ENCODE data around the gene RNF128. TPM values are rescaled to one million over a fixed set of nuclear protein-coding genes. Genes with fewer than 3 reads are reported as not detected.

The RNF128 gene
- total RNA-seq, 1 donor from 2014 or later = 0.58 TPM

DNA sequence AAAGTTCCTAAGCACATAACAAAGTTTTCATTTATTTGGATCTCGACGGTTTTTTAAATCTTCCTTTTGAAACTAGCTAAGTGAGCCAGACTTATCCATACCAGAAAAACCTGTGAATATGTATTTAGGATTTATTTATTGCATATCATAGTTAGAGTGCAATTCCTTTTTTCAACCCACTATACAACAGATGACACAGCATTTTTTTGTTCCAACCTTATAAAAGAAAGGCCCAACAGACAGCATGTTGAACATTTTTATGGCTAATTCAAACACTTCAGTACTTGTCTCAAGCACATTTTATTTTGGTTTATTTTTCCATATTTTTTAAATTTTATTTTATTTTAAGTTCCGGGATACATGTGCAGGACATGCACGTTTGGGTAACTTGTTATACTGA is 15.1 kb upstream of the RNF128 start:
- Mint-ChIP-seq H3K27me3 (ENCODE audit: low read depth) (peaks cover 8% of the 10 kb centered on the region), H3K4me3 (no peak overlapping the region), H3K4me1 (no peaks in the 10 kb centered on the region), H3K27ac (no peak overlapping the region), H3K9me3 (peaks cover 16% of the 10 kb centered on the region), H3K36me3 (no peaks in the 10 kb centered on the region)
- TF ChIP-seq, protein P1, sequence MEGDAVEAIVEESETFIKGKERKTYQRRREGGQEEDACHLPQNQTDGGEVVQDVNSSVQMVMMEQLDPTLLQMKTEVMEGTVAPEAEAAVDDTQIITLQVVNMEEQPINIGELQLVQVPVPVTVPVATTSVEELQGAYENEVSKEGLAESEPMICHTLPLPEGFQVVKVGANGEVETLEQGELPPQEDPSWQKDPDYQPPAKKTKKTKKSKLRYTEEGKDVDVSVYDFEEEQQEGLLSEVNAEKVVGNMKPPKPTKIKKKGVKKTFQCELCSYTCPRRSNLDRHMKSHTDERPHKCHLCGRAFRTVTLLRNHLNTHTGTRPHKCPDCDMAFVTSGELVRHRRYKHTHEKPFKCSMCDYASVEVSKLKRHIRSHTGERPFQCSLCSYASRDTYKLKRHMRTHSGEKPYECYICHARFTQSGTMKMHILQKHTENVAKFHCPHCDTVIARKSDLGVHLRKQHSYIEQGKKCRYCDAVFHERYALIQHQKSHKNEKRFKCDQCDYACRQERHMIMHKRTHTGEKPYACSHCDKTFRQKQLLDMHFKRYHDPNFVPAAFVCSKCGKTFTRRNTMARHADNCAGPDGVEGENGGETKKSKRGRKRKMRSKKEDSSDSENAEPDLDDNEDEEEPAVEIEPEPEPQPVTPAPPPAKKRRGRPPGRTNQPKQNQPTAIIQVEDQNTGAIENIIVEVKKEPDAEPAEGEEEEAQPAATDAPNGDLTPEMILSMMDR (IDR thresholded peaks at IDR 0.05; ENCODE audit: unreplicated experiment) = no peak
- DNase-seq (ENCODE audit: low spot score in 2 of 2, unreplicated experiment in 2 of 2) = no peak

- peaks cover 20% of the 10 kb centered on the region for H3K27me3 Mint-ChIP-seq (ENCODE audit: low read depth)
- no peaks in the 10 kb centered on the region for H3K4me1 Mint-ChIP-seq
- H3K27ac Mint-ChIP-seq = no peak overlapping the region
- H3K36me3 Mint-ChIP-seq = no peaks in the 10 kb centered on the region
- no peak overlapping the region for H3K4me3 Mint-ChIP-seq
- TF ChIP-seq, protein P1 (IDR thresholded peaks at IDR 0.05; ENCODE audit: unreplicated experiment) = no peak
- H3K9me3 Mint-ChIP-seq = peaks cover 10% of the 10 kb centered on the region
- no peak for DNase-seq (ENCODE audit: low spot score in 2 of 2, unreplicated experiment in 2 of 2)
Observed at GRCh38 chrX:106716004-106716403, 10.5 kb upstream of the RNF128 start.

DNA sequence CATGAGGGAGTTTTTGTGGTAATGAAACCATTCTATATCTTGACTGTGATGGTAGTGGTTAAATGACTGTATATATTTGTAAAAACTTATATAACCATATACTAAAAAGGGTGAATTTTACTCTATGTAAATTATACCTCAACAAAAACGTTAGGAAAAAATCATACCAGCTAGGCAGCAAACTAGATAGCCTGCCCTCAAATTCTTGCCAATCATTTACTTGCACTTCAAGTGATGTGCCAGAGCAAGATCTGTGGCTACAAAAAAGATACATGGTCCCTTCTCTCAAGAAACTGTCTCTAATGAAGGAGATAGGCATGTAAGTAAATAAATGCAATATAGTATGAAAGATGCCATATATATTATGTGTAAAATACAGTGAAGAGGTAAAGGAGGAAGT is 10.0 kb upstream of the RNF128 start:
- H3K36me3 Mint-ChIP-seq = no peaks in the 10 kb centered on the region
- H3K27ac Mint-ChIP-seq = no peak overlapping the region
- peaks cover 23% of the 10 kb centered on the region for H3K27me3 Mint-ChIP-seq (ENCODE audit: low read depth)
- TF ChIP-seq, protein P1 (IDR thresholded peaks at IDR 0.05; ENCODE audit: unreplicated experiment) = no peak
- DNase-seq (ENCODE audit: low spot score in 2 of 2, unreplicated experiment in 2 of 2) = no peak
- peaks cover 10% of the 10 kb centered on the region for H3K9me3 Mint-ChIP-seq
- no peak overlapping the region for H3K4me3 Mint-ChIP-seq
- H3K4me1 Mint-ChIP-seq = no peaks in the 10 kb centered on the region

GRCh38 chrX:106718709-106719108 is 7.8 kb upstream of the RNF128 start:
- Mint-ChIP-seq H3K36me3 (no peaks in the 10 kb centered on the region), H3K9me3 (peaks cover 16% of the 10 kb centered on the region), H3K4me3 (no peak overlapping the region)

GRCh38 chrX:106725931-106726330 is 570 bp upstream of the RNF128 start:
- TF ChIP-seq, protein P1 (IDR thresholded peaks at IDR 0.05; ENCODE audit: unreplicated experiment) = no peak
- H3K4me1 Mint-ChIP-seq = peaks cover 9% of the 10 kb centered on the region
- H3K27ac Mint-ChIP-seq = no peak overlapping the region

More at GRCh38 chrX:106718709-106719108, 7.8 kb upstream of the RNF128 start:
- Mint-ChIP-seq H3K27ac (no peak overlapping the region), H3K27me3 (ENCODE audit: low read depth) (peaks cover 39% of the 10 kb centered on the region), H3K4me1 (no peaks in the 10 kb centered on the region)
- TF ChIP-seq, protein P1 (IDR thresholded peaks at IDR 0.05; ENCODE audit: unreplicated experiment) = no peak
- DNase-seq (ENCODE audit: low spot score in 2 of 2, unreplicated experiment in 2 of 2) = no peak

DNA sequence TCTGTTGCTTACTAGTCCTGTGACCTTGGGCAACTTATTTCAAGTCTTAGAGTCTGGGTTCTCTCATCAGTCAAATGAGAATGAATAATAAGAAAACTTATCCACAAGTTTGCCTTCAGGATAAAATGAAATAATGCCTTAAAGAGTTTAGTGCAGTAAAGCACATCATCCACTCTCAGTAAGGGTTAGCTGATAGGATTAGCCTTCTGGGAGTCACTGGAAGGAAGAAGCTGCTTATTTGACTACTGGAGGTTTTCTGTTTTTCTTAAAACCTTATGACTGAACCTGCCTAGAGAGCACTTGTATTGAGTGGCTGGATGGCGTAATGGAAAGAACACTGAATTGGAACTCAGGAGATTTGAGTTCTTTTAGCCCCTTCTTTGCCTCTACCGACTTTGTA is 1.8 kb downstream of the RNF128 start:
- Mint-ChIP-seq H3K9me3 (peaks cover 26% of the 10 kb centered on the region), H3K27me3 (ENCODE audit: low read depth) (peaks cover 72% of the 10 kb centered on the region), H3K4me1 (peaks cover 9% of the 10 kb centered on the region), H3K27ac (no peak overlapping the region), H3K4me3 (no peak overlapping the region), H3K36me3 (no peaks in the 10 kb centered on the region)
- DNase-seq (ENCODE audit: low spot score in 2 of 2, unreplicated experiment in 2 of 2) = no peak
- TF ChIP-seq, protein P1 (IDR thresholded peaks at IDR 0.05; ENCODE audit: unreplicated experiment) = no peak

More at GRCh38 chrX:106725931-106726330, 570 bp upstream of the RNF128 start:
- no peak for DNase-seq (ENCODE audit: low spot score in 2 of 2, unreplicated experiment in 2 of 2)
- peak overlapping the region; percentile 77 for H3K4me3 Mint-ChIP-seq
- H3K9me3 Mint-ChIP-seq = peaks cover 24% of the 10 kb centered on the region
- H3K36me3 Mint-ChIP-seq = no peaks in the 10 kb centered on the region
- peaks cover 81% of the 10 kb centered on the region for H3K27me3 Mint-ChIP-seq (ENCODE audit: low read depth)
